Measurements from ENCODE around the gene MAST4.
"Not testable (repeated sequence)": the region's sequence is repeated elsewhere in the genome, so short reads cannot be mapped to it uniquely, and the experiment has no call there.

Gene MAST4

GRCh38 chr5:67118050-67118620 lies 521.9 kb downstream of the MAST4 start:
- DNase-seq (ENCODE audit: low spot score) = no peak

- no peak for DNase-seq (ENCODE audit: low spot score)
Observed at GRCh38 chr5:67119010-67119409, 522.8 kb downstream of the MAST4 start.

GRCh38 chr5:67120032-67120431 lies 523.8 kb downstream of the MAST4 start:
- DNase-seq (ENCODE audit: low spot score) = no peak

- DNase-seq (ENCODE audit: low spot score) = no peak
Observed at GRCh38 chr5:67123819-67124218, 527.6 kb downstream of the MAST4 start.

GRCh38 chr5:67124556-67124955 lies 528.4 kb downstream of the MAST4 start:
- no peak for DNase-seq (ENCODE audit: low spot score)

GRCh38 chr5:67127347-67127895 lies 531.2 kb downstream of the MAST4 start:
- DNase-seq (ENCODE audit: low spot score) = not testable (repeated sequence)

GRCh38 chr5:67129768-67130167 lies 533.6 kb downstream of the MAST4 start:
- DNase-seq (ENCODE audit: low spot score) = no peak

GRCh38 chr5:67133217-67133616 lies 537.0 kb downstream of the MAST4 start:
- no peak for DNase-seq (ENCODE audit: low spot score)

GRCh38 chr5:67133776-67134175 lies 537.6 kb downstream of the MAST4 start:
- DNase-seq (ENCODE audit: low spot score) = no peak

- no peak for DNase-seq (ENCODE audit: low spot score)
Observed at GRCh38 chr5:67135381-67135984, 539.3 kb downstream of the MAST4 start.

GRCh38 chr5:67139030-67139429 lies 542.8 kb downstream of the MAST4 start:
- DNase-seq (ENCODE audit: low spot score) = no peak

GRCh38 chr5:67140413-67140812 lies 544.2 kb downstream of the MAST4 start:
- no peak for DNase-seq (ENCODE audit: low spot score)

GRCh38 chr5:67141644-67142043 lies 545.5 kb downstream of the MAST4 start:
- no peak for DNase-seq (ENCODE audit: low spot score)

GRCh38 chr5:67142816-67143215 lies 546.6 kb downstream of the MAST4 start:
- DNase-seq (ENCODE audit: low spot score) = no peak

GRCh38 chr5:67143549-67143948 lies 547.4 kb downstream of the MAST4 start:
- no peak for DNase-seq (ENCODE audit: low spot score)

GRCh38 chr5:67144183-67144639 lies 548.0 kb downstream of the MAST4 start:
- DNase-seq (ENCODE audit: low spot score) = no peak

- DNase-seq (ENCODE audit: low spot score) = no peak
Observed at GRCh38 chr5:67146574-67146973, 550.4 kb downstream of the MAST4 start.

- no peak for DNase-seq (ENCODE audit: low spot score)
Observed at GRCh38 chr5:67146981-67147380, 550.8 kb downstream of the MAST4 start.

GRCh38 chr5:67147760-67148159 lies 551.6 kb downstream of the MAST4 start:
- no peak for DNase-seq (ENCODE audit: low spot score)

- DNase-seq (ENCODE audit: low spot score) = no peak
Observed at GRCh38 chr5:67149057-67149950, 553.1 kb downstream of the MAST4 start.

- no peak for DNase-seq (ENCODE audit: low spot score)
Observed at GRCh38 chr5:67149951-67150523, 553.8 kb downstream of the MAST4 start.

GRCh38 chr5:67152400-67152799 lies 556.2 kb downstream of the MAST4 start:
- no peak for DNase-seq (ENCODE audit: low spot score)

All from SK-N-DZ (cell line).